Suprapubic skin (tissue), 3 donors: ENCODE measurements around the gene CNPY2.

Experiments used
- CTCF ChIP-seq, 2 donors: fragments of 200-600 bp in 1 of 2; fragments of 450-650 bp in 1 of 2; sonication (generic) in 1 of 2; IDR thresholded peaks; one replicate each; pipeline ENCODE4 v1.5.1; 2016 to 2019; ENCODE audit warnings: antibody characterized with exemption in 2 of 2, mild to moderate bottlenecking in 1 of 2, moderate library complexity in 1 of 2
- EP300 ChIP-seq: sonication (generic); formaldehyde crosslinking; IDR thresholded peaks from one replicate; pipeline ENCODE4 v1.6.1; 2017; ENCODE audit warnings: antibody characterized with exemption

- TF ChIP-seq CTCF (IDR thresholded peaks at IDR 0.05) (no peak), EP300 (no peak)
Observed at GRCh38 chr12:56348776-56349175, 33.0 kb upstream of the CNPY2 start.
